ENCODE measurements around the gene ENPP4. TPM values are rescaled to one million over a fixed set of nuclear protein-coding genes. Genes with fewer than 3 reads are reported as not detected.

The ENPP4 gene
- total RNA-seq, 3 donors from 2014 or later: 7.8 to 9.0 (median 8.5) TPM

Other genes starting within 250 kb of the ENPP4 start
- gene CLIC5, start 114.1 kb upstream of the ENPP4 start, total RNA-seq: 1 to 10 TPM; 1.5 to 2.9 (median 1.6) TPM
- not detected for gene ENPP5, start 41.0 kb downstream of the ENPP4 start, total RNA-seq

Measured in activated T-cell treated with anti-CD3 and anti-CD28 coated beads, Interleukin-2, amount 50 U/mL, for 4 hours (primary cell).